H9 (cell line): Measurements from ENCODE around the gene CDH4. TPM values are rescaled to one million over a fixed set of nuclear protein-coding genes. Genes with fewer than 3 reads are reported as not detected.
A peak's percentile ranks its signal among the peaks of the same experiment; 100 is the strongest.

ENCODE experiments used
- DNase-seq: peaks from one replicate; pipeline ENCODE4 v3.0.0-alpha.2; 2017
- H2AFZ ChIP-seq: one replicate; pipeline ENCODE4 v1.6.1; 2013; ENCODE audit warnings: mild to moderate bottlenecking, low read length, control low read depth, moderate library complexity
- H2AK5ac ChIP-seq: 2 replicates; pipeline ENCODE4 v1.6.1; 2013; ENCODE audit warnings: low read length, control low read depth, mixed read lengths; ENCODE audit not compliant: insufficient read length
- H2BK120ac ChIP-seq: one replicate; pipeline ENCODE4 v1.6.1; 2013; ENCODE audit warnings: low read depth, mild to moderate bottlenecking, low read length, control low read depth, inconsistent platforms; ENCODE audit not compliant: poor library complexity, severe bottlenecking
- H2BK12ac ChIP-seq: 2 replicates; pipeline ENCODE4 v1.6.1; 2013; ENCODE audit warnings: low read length, control low read depth, mixed read lengths, low read depth; ENCODE audit not compliant: insufficient read length
- H2BK15ac ChIP-seq: 2 replicates; pipeline ENCODE4 v1.6.1; 2013; ENCODE audit warnings: low read depth, low read length, control low read depth
- H2BK20ac ChIP-seq: one replicate; pipeline ENCODE4 v1.6.1; 2013; ENCODE audit warnings: low read depth, mild to moderate bottlenecking, low read length, control low read depth, inconsistent platforms; ENCODE audit not compliant: poor library complexity, severe bottlenecking
- H2BK5ac ChIP-seq: 2 replicates; pipeline ENCODE4 v1.6.1; 2013; ENCODE audit warnings: low read length, control low read depth, mixed read lengths; ENCODE audit not compliant: insufficient read length
- H3K14ac ChIP-seq: 2 replicates; pipeline ENCODE4 v1.6.1; 2013; ENCODE audit warnings: low read length, control low read depth; ENCODE audit not compliant: insufficient read depth
- H3K18ac ChIP-seq: 2 replicates; pipeline ENCODE4 v1.6.1; 2013; ENCODE audit warnings: low read depth, mild to moderate bottlenecking, mixed read lengths, low read length, control low read depth; ENCODE audit not compliant: insufficient read length
- H3K23ac ChIP-seq: 2 replicates; pipeline ENCODE4 v1.6.1; 2013; ENCODE audit warnings: low read length, control low read depth, mixed read lengths, low read depth; ENCODE audit not compliant: insufficient read length
- H3K23me2 ChIP-seq: 2 replicates; pipeline ENCODE4 v1.6.1; 2013; ENCODE audit warnings: low read depth, mild to moderate bottlenecking, mixed read lengths, low read length, control low read depth; ENCODE audit not compliant: insufficient read length, poor library complexity, severe bottlenecking
- H3K27ac ChIP-seq: 2 replicates; pipeline ENCODE4 v1.5.1; 2013; ENCODE audit warnings: low read length, control low read depth, mixed read lengths, low read depth; ENCODE audit not compliant: insufficient read length
- H3K27me3 ChIP-seq: 2 replicates; pipeline ENCODE4 v1.6.1; 2013; ENCODE audit warnings: low read length, control low read depth, inconsistent platforms; ENCODE audit not compliant: insufficient read depth
- H3K4ac ChIP-seq: 2 replicates; pipeline ENCODE4 v1.6.1; 2013; ENCODE audit warnings: low read depth, mild to moderate bottlenecking, control low read depth, inconsistent platforms, low read length, moderate library complexity
- H3K4me1 ChIP-seq: 2 replicates; pipeline ENCODE4 v1.6.1; 2013; ENCODE audit warnings: low read length, control low read depth, inconsistent platforms; ENCODE audit not compliant: insufficient read depth
- H3K4me2 ChIP-seq: 2 replicates; pipeline ENCODE4 v1.6.1; 2013; ENCODE audit warnings: low read length, control low read depth, mixed read lengths; ENCODE audit not compliant: insufficient read length, insufficient read depth
- H3K56ac ChIP-seq: 2 replicates; pipeline ENCODE4 v1.6.1; 2013; ENCODE audit warnings: low read depth, mild to moderate bottlenecking, mixed read lengths, low read length, control low read depth; ENCODE audit not compliant: insufficient read length
- H3K79me1 ChIP-seq: 2 replicates; pipeline ENCODE4 v1.6.1; 2013; ENCODE audit warnings: low read depth, mild to moderate bottlenecking, moderate library complexity, low read length, control low read depth, inconsistent platforms; ENCODE audit not compliant: insufficient read depth, poor library complexity, severe bottlenecking
- H3K79me2 ChIP-seq: 2 replicates; pipeline ENCODE4 v1.6.1; 2013; ENCODE audit warnings: low read length, control low read depth, inconsistent platforms; ENCODE audit not compliant: insufficient read depth
- H3K9ac ChIP-seq: 2 replicates; pipeline ENCODE4 v1.6.1; 2013; ENCODE audit warnings: low read length, control low read depth, mixed read lengths; ENCODE audit not compliant: insufficient read length; ENCODE audit errors: extremely low read depth
- H3K9me3 ChIP-seq: one replicate; pipeline ENCODE4 v1.6.1; 2013; ENCODE audit warnings: low read depth, low read length, inconsistent platforms; ENCODE audit not compliant: control insufficient read depth
- H3T11ph ChIP-seq: one replicate; pipeline ENCODE4 v1.6.1; 2013; ENCODE audit warnings: mild to moderate bottlenecking, low read length, control low read depth, inconsistent platforms
- H4K20me1 ChIP-seq: one replicate; pipeline ENCODE4 v1.6.1; 2013; ENCODE audit not compliant: control insufficient read depth, insufficient read length, insufficient read depth
- H4K5ac ChIP-seq: 2 replicates; pipeline ENCODE4 v1.6.1; 2013; ENCODE audit warnings: low read depth, mild to moderate bottlenecking, mixed read lengths, low read length, control low read depth; ENCODE audit not compliant: insufficient read length
- H4K8ac ChIP-seq: replicated peaks from 2 replicates; pipeline ENCODE4 v1.6.1; 2013; ENCODE audit warnings: low read length, control low read depth, mixed read lengths, low read depth; ENCODE audit not compliant: insufficient read length
- H4K91ac ChIP-seq: 2 replicates; pipeline ENCODE4 v1.6.1; 2013; ENCODE audit warnings: low read depth, mild to moderate bottlenecking, moderate library complexity, mixed read lengths, low read length, control low read depth; ENCODE audit not compliant: insufficient read length
- H3K27ac Mint-ChIP-seq, 3 experiments: 2 replicates in 2 of 3; 3 replicates in 1 of 3; pipeline ENCODE4 v1.8.0; 2020 to 2021; ENCODE audit warnings: mixed read lengths in 3 of 3, mild to moderate bottlenecking in 1 of 3, moderate library complexity in 1 of 3
- H3K27me3 Mint-ChIP-seq: 2 replicates; pipeline ENCODE4 v1.8.0; 2021; ENCODE audit warnings: low read depth, mild to moderate bottlenecking, moderate library complexity, mixed read lengths
- H3K36me3 Mint-ChIP-seq, 3 experiments: 2 replicates in 2 of 3; 3 replicates in 1 of 3; pipeline ENCODE4 v1.8.0; 2020 to 2021; ENCODE audit warnings: low read depth in 3 of 3, mixed read lengths in 3 of 3; ENCODE audit not compliant: insufficient read depth in 1 of 3
- H3K4me1 Mint-ChIP-seq, 2 experiments: 2 replicates each; pipeline ENCODE4 v1.8.0; 2020; ENCODE audit warnings: mixed read lengths in 2 of 2
- H3K4me3 Mint-ChIP-seq, 2 experiments: 2 replicates in 1 of 2; 3 replicates in 1 of 2; pipeline ENCODE4 v1.8.0; 2020 to 2021; ENCODE audit warnings: mild to moderate bottlenecking in 2 of 2, mixed read lengths in 2 of 2, moderate library complexity in 1 of 2
- H3K9me3 Mint-ChIP-seq, 2 experiments: 2 replicates in 1 of 2; 3 replicates in 1 of 2; pipeline ENCODE4 v1.8.0; 2020; ENCODE audit warnings: mild to moderate bottlenecking in 2 of 2, mixed read lengths in 2 of 2, moderate library complexity in 1 of 2
- CTCF ChIP-seq: fragments of 200-600 bp; sonication (generic); conservative IDR thresholded peaks from 3 replicates; pipeline ENCODE4 v1.8.0; 2021; ENCODE audit warnings: antibody characterized with exemption, mild to moderate bottlenecking
- WGBS: extraction: QIAGEN DNeasy Blood & Tissue Kit; methylation state at CpG from one replicate; pipeline ENCODE4 v1.1.7; 2013; ENCODE audit warnings: missing lambda C conversion rate, low lambda C conversion rate, mixed read lengths; ENCODE audit not compliant: insufficient read length; ENCODE audit errors: extremely low coverage; 5-methylcytosine and 5-hydroxymethylcytosine counted together
- total RNA-seq: library from RNA; stranded (reverse); gene quantifications from 2 replicates; pipeline ENCODE4 v1.2.1, GENCODE V29; 2021

CDH4 gene
- total RNA-seq, 1 experiment from 2014 or later = 3.0 TPM

- H3K27ac Mint-ChIP-seq = peak overlapping the region in 1 of 3 experiments; percentile 54; a peak in 1 of 7 replicates
- H3K27me3 Mint-ChIP-seq = peaks cover 8% of the 10 kb centered on the region
- H3K23ac ChIP-seq = no peak overlapping the region
- no peak overlapping the region for H2BK5ac ChIP-seq
- peaks cover 8 to 10% of the 10 kb centered on the region in 2 experiments for H3K4me1 Mint-ChIP-seq
- no peak overlapping the region for H3T11ph ChIP-seq
- no peak overlapping the region for H2BK120ac ChIP-seq
- TF ChIP-seq CTCF = no peak
- DNase-seq = no peak
- H3K79me1 ChIP-seq = no peaks in the 10 kb centered on the region
- H4K8ac ChIP-seq = no peak overlapping the region
- no peaks in the 10 kb centered on the region for H3K9me3 ChIP-seq
- H3K27me3 ChIP-seq = no peaks in the 10 kb centered on the region
- no peaks in the 10 kb centered on the region for H4K20me1 ChIP-seq
- H3K18ac ChIP-seq = no peak overlapping the region
- no peaks in the 10 kb centered on the region for H3K23me2 ChIP-seq
- WGBS = no CpG with 5 or more reads among the region's 8 CpGs
- H3K14ac ChIP-seq = no peak overlapping the region; the same call in 1 of the 2 replicates
- H3K9me3 Mint-ChIP-seq = no peaks in the 10 kb centered on the region
- H3K79me2 ChIP-seq = no peaks in the 10 kb centered on the region
- no peak overlapping the region for H4K91ac ChIP-seq
- no peak overlapping the region for H2AK5ac ChIP-seq
- H2BK20ac ChIP-seq = no peak overlapping the region
- H3K4ac ChIP-seq = no peak overlapping the region
- no peak overlapping the region for H2AFZ ChIP-seq
- H3K36me3 Mint-ChIP-seq = no peaks in the 10 kb centered on the region
- H3K4me3 Mint-ChIP-seq = no peak overlapping the region
- no peak overlapping the region for H3K27ac ChIP-seq
- H3K56ac ChIP-seq = no peak overlapping the region
- no peak overlapping the region for H3K9ac ChIP-seq
- H2BK15ac ChIP-seq = no peak overlapping the region
- H2BK12ac ChIP-seq = no peak overlapping the region
- no peak overlapping the region for H4K5ac ChIP-seq
- H3K4me1 ChIP-seq = no peaks in the 10 kb centered on the region
- H3K4me2 ChIP-seq = no peak overlapping the region
Observed at GRCh38 chr20:61532736-61533135, 280.7 kb downstream of the CDH4 start.
